HCEC 1CT (cell line): ENCODE measurements around the gene C17orf50.

ENCODE experiments used
- DNase-seq: peaks from one replicate; pipeline ENCODE4 v3.0.0-alpha.2; 2017

Gene C17orf50

DNA sequence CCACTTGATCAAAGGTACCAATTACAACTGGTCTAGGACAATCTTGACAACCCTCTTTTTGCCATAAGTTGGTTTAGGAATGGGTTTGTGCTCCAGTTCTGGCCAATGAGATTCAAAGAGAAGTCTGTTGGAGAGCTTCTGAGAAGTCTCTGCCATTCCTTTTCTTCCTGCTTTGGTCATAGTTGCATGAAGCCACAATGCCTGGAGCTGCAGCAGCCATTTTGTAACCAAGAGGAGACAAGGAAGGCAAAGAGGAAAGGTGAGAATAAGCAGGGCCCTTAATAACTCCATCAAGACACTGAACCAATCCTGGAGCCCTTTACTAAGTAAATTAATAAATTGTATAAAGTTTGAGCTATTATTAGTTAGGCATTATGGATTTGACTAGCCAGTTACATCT lies 3.4 kb upstream of the C17orf50 start:
- no peak for DNase-seq

DNA sequence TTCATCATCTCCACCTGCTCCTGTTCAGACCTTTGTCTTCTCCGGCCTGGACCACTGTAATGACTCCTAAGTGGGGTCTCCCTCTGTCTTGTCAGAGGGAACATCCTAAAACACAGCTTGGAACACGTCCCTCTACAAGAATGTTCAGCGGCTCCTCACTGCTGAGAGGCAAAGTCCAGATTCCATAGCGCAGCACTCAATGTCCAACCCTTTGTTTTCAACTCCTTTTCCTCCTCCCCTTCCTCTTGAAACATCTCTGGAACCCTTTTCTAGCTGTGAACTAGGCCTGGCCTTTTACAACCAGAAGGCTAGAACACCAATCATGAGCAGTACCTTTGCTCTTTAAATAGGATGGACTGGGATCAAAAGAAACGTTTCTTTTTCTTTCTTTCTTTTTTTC lies 914 bp downstream of the C17orf50 start:
- DNase-seq, result no peak

DNA sequence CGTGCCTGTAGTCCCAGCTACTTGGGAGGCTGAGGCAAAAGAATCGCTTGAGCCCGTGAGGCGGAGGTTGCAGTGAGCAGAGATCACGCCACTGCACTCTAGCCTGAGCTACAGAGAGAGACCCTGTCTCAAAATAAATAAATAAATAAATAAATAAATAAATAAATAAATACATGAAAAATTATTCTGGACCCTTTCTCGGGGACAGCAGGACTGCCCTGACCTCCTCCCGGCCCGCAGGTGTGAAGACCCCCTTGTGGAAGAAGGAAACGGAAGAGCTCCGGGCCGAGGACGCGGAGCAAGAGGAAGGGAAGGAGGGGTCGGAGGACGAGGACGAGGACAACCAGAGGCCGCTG lies 3.1 kb downstream of the C17orf50 start:
- DNase-seq, result no peak

DNA sequence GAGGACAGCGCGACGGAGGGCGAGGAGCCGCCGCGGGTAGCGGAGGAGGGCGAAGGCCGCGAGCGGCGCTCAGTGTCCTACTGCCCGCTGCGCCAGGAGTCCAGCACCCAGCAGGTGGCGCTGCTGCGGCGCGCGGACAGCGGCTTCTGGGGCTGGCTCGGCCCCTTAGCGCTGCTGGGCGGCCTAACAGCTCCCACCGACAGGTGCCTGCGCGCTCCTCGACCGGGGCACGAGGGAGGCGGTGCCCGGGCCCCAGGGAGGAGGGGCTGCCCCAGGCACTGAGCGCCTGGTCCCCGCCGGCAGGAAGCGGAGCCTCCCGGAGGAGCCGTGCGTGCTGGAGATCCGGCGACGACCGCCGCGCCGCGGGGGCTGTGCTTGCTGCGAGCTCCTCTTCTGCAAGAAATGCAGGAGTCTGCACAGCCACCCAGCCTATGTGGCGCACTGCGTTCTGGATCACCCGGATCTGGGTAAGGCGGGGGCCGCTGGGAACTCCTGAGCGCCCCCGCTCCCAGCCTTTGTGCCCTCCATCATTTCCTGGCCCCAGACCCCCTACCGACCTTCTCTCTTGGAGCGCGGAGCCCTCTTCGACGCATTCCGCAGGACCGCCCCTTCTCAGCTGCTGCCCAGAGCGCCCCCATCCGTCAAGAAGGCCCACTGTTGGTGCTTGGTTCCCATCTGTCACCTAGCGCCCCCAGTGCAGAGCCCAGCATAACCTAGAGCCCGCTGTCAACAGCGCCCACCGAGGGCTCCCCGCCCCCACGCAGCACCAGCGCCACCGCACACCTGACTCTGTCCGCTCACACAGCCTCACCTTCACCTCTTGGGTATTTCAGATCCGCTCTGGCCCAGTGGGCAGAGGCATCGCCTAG lies 3.7 kb downstream of the C17orf50 start:
- peak; percentile 77 for DNase-seq

DNA sequence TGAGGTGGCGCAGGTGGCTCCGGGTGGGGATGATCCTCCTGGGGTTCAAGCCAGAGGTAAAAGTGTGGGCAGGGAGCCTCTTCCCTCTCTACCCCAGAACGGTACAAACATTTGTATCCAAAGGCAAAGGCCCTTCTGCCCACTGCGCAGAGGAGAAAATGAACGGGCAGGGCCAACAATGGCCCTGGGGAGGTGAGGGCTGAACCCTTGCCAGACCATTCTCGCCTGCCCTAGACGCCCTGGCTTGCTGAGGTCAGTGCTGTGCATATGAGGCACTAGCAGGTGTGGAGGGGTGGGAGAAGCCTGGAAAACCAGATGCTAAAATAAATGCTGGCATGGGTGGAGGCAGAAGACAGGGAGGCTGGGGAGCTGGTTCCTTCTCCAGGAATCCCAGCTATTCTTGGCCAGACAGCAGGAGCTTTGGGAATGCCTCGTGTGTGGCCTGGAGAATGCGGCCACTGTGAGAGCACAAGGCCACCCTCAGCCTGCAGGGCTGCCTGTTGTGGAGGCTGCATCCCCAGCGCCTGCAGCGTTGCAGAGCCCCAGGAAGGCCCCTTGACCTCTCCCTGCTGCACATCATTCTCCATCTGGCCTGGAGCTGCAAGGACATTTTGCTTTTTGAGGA lies 4.5 kb downstream of the C17orf50 start:
- DNase-seq, result no peak

DNA sequence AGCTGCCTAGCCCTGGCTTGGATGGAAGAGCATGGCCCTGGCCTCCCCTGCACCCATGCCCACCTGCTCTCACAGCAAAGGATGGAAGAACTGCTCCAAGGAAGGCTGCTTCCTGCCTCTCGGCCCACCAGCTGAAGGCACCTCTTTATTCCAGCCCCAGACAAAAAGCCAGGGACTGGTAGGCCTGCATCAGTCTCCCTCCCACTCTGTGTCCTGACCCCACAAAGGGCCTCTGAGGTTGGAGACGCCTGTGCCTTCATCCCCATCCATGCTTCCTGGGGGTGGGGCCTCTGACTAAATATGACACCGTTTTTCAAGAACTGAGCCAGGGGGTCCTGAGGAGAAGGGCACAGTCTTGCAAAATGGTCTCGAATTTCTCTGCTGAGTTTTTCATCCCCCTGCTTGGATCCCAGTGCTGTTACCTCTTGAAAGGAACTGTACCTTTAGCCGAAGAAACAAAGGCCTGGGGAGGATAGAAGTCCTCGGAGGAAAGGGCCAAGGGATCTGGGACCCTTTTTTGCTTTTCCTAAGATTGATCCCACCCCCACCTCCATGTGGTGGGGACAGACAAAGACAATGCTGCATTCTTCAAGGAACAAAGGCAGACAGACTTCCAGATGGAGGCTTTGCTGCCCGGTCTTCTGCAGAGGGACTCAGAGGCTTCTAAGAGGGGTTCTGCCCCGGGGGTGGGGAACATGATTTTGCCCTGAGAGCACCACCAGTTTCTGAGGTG lies 5.2 kb downstream of the C17orf50 start:
- no peak for DNase-seq

DNA sequence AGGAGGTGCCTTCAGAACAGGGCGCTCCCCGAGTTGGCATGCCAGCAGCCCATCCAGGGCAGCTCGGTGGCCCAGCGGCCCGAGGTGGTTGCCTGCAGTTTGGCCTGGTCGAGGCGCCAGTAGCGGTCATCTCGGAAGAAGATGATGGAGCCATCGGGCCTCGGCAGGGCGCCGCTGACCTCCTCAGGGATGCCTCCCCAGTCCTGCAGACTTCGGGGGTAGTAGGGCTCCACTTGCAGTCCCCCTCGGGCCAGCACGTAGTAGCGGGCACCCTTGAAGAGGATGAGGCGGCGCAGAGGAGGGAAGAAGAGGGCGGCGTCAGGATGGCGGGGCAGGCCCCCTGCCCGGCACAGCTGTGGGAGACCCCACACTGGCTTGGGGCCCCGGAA lies 5.8 kb downstream of the C17orf50 start:
- DNase-seq, result no peak

DNA sequence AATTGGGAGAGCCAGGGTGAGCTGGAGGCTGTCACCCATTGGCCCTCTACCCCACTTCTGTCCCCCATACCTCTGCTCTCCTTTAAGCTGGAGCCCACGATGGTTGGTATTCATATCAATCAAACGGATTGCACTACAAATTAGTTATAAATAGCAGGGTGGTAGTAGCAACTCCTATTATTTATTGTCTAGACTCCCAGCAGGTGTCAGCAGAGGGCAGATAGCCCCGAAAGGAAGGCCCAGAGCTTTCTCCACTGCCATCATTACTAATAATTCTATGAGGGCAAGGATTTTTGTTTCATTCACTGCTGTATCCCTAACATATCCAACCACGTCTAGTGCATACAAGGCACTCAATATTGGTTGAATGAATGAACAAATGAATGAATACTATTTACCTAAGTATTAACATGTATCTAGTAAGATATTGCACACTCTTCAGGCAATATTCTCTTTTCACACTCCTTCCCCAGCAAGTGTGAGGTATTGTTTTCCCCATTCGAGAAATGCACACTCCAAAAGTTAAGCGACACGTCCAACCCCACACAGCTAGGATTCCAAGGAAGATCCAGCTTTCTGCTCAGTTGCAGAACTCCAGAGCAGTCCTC lies 6.3 kb downstream of the C17orf50 start:
- DNase-seq, result peak; percentile 54

DNA sequence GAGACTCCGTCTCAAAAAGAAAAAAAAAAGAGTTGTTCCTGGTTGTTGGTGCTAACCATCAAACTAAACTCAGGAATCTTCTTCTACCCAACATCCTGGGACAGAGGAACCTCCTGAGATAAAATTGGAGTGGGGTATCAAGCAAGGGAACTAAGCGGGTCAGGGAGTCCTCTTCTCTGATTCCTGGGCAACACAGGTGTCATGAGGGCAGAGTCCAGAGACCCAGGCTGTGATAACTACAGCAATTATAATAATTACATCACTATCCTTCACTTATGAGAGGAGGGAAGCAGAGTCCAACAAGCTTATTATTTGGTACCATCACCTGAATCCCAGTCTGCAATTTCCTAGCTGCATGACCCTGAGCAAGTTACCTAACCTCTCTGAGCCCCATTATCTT lies 8.1 kb downstream of the C17orf50 start:
- DNase-seq, result no peak

DNA sequence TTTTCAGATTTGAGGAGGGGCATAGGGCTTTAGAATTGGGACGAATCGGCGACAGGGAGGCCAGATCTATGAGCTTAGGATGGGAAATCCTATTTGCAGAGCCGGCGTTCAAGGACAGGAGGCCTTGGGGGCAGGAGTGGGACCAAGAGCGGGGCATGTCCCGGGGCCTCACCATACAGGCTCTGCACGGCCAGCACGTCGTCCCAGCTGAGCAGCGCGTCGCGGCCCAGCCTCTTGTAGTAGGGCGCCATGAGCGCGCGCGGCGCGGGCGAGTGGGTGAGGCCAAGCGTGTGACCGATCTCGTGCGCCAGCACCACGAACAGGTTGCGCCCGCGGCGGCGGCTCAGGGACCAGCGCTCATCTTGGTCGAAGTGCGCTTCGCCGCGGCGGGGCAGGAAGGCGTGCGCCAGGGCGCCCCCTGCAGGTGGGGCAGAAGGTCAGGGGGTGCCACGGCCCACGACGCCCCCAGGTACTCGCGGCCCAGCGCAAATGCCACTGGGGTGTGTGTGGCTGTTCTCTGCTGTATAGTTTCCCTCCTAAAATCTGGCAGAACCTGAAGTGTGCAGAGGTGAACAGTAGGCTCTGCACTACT lies 9.3 kb downstream of the C17orf50 start:
- DNase-seq, result no peak

DNA sequence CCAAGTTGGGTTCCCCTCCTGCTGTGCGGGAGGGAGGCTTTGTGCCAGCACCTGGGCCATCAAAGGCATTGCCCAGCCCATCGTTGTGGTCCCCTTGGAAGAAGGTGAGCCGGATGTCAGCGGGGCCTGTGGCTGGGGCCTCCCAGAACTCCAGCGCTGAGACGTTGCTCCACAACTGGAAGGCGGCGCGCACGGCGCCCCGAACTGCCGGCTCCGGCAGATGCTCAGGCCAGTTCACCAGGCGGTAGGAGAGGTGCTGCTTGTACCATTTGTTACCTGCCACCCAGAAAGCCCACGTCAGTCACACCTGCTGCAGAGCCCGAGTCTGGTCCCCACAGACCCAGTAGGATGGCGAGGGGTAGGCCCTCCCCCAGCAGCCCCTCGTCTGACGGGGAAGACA lies 12.4 kb downstream of the C17orf50 start:
- DNase-seq, result no peak

DNA sequence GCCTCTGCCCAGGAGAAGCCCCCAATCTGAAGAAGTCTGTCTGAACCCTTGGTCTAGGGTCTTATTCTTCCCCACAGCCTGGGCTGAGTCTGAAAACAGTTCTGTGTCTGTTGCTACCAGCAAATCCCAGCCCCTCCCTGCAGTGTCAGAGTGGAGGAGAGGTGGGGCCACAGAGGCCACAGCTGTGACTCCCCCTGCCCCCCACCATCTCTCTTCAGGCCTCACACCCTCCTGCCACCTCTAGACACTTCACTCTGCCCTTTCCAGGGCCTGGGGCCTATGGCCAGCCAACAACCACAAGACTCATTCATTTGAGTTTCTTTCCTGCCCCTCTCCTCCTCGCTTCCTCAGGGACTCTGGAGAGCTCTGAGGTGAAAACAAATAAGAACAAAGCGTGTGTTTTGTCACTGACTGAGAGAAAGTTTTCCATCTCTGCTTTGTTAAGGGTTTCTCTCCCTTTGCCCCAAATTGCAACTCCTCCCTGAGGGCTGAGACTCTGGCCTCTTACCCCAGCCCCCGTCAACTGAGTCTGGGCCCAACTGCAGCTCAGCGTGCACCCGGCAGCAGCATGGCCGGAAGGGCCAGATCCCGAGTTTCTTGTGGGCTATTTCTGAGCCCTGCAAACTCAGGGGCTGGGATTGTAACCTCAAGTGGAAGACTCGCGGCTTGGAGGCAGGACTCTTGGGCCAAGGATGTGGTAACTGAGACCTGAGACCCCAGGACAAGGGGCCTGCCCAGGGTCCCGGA lies 13.2 kb downstream of the C17orf50 start:
- DNase-seq, result no peak

DNA sequence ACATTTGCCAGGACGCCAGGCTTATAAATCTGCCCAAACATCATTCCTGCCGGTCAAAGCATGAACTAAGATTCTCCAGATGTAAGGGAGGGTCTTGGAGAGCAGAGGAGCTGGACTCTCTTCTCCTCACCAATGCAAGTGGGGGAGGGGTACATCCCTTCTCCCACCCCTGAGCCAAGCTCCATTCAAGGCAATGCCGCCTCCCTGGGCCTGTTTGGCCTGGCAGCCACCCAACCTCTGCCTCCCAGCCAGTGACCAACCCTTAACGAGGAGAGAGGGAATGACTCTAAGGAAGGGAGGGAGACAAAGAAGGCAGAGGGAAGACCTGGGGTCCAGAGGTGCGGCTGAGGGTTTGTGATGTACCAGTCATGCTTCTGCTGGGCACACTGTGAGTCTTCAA lies 13.8 kb downstream of the C17orf50 start:
- no peak for DNase-seq

DNA sequence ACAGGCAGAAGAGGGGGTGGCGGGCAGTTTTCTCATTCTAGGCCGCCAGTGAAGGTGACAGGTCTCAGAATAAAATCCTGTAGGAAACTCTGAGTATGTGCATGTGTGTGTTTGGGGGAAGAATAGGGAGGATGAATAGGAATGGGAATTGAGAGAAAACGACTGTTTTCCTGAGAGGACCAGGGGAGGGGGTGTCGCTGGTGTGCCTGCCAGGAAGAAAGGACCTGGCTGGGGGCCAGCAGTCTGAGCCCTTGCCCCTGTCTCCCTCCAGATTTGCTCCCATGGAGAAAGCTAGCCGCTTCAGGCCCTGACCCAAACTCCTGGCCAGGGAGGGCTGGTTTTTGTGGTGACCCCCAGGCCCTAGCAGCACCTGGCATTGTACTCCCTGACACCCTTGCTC lies 14.4 kb downstream of the C17orf50 start:
- no peak for DNase-seq

DNA sequence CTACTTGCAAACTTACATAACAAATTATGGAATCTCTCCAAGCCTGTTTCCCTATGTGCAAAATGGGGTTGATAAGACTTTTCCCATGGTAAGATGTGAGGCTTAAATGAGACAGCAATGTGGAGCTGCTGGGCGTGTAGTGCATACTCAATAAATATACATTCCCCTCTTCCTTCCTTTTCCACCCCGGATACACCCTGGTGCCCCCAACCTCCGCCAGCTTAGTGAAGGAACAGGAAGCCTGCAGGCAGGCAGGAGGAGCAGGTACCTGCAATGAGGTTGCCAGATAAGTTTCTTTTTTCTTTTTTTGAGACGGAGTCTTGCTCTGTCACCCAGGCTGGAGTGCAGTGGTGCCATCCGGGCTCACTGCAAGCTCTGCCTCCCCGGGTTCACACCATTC lies 14.9 kb downstream of the C17orf50 start:
- DNase-seq, result no peak

DNA sequence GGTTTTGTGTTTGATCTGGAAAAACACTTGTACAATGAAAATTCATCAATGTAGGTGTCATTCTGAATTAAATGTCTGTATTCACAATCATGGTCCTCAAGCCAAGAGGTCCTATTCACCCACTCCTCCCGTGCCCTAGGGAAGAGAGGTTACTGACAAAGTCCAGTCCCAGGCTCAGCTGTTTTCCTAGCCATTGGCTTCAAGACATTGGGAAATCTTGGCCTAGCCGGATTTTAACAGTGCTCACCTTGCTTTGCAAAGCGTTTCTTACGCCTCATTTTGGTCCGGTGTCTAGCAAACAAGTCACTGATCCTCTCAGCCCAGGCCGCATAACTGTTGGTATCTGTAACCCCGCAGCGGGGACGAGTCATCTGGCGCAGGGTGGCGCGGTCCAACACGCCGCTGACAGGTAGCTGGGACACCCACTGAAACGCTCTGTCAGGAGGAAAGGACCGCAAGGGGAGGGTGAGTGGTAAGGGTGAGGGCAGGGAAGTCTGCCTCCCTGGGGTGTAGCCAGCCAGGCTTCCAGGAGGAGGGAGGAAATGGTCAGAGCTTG lies 18.0 kb downstream of the C17orf50 start:
- peak; percentile 17 for DNase-seq

DNA sequence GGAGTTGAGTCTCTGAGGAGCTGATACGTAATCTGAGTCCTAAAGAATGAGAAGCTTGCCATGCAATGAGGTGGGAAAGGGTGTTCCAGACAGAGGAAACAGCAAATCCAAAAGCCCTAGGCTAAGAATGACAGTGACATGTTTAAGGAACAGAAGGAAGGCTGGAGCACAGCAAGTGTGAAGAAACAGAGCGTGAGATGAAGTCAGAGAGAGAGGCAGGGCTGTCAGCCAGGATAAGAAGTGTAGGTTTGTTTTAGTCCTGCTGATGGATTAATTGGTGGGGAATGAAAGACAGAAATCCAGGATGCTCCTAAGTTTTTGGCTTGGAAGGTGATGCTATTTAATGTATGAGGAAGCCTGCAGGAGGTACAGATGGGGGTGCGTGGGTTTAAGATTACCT lies 20.3 kb downstream of the C17orf50 start:
- DNase-seq, result no peak

DNA sequence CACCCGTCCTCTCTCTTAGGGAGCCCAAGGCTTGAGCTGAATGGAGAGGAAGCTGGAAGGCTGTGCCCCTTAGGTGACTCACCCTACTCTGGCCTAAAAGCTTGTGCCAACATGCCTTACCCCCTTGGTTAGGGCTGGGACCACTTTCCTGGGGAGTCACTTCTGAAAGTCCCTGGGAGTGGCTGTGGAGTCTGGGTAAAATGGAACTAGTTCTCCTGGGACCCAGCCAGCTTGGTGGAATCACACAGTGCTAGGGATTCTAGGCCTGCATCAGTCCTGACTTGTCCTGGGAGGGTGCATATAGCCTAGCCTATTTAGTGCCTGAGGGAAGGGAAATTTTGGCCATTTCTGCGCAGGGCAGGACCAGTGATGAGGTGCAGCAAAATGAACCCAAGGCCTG lies 24.2 kb downstream of the C17orf50 start:
- DNase-seq, result no peak

DNA sequence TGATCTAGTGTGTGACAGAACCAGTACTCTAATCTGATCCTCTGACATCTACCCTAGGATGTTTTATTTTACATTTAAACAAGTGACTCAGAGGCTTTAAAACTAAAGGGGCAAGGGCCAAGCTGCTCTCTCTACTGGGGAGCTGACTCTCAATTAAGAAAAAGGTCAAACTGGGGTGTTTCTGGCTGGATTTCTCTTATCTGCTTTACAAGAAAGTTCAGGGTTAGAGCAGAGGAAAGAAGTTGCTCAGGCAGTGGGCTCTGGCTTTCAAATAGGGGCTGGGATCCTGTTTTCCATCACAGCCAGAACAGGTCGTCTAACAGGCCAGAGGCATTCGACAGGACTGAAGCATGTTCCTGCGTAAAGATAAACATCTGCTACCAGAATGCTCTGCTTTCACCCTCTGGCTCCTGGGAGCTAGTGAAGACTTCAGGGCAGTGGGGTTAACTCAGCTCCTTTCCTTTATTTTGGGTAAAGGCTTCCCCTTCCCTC lies 26.3 kb downstream of the C17orf50 start:
- peak; percentile 76 for DNase-seq

DNA sequence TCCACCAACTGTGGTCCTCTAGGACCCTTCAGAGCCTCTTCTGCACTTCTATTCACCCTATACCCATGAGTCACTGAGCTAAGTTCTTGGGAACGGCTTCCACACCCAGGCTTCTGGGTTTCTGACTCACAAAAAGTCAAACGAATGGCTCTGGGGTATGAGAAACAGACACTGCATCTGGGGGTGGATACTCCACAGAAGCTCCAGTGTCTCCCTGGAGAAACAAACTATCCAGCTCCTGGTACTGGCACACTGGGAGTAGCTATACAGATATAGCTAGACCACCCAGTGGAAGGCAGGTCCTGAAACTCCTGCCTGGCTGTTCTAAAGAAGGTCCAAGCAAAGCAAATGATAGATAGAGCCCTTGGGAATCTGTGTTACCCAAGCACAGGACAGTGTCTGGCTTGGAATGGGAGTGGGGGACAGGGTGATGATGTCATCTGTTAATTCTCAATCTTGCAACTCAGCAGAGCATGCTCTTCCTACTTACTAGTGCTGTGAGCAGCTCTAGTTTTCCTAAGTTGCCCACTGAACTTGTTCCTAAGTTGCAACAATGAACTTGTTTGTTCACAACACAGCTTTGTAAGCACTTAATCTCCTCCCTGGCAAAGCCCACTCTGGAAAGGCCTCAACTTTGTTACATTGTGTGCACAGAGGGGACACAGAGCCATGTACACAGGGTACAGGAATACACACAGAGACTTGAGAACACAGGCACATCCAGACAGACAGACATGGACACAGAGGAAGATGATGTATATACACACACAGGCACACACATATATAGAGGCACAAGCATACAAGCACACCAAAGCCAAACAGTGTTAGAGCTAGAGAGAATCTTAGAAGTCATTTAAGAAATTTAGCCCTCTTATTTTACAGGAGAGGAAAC lies 28.0 kb downstream of the C17orf50 start:
- peak; percentile 93 for DNase-seq

DNA sequence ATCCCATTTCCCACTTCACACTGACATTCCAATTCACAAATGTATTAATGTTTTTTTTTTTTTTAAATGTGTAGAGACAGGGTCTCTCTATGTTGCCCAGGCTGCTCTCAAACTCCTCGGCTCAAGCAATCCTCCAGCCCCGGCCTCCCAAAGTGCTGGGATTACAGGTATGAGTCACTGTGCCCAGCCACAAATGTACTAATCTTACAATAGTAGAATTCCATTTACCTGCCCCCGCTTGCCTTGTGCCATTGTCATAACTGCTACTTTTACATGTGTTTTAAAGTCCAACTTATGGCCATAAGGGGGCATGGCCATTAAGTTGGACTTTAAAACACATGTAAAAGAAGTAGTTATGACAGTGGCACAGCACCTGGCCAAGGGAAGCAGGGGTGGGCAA lies 30.2 kb downstream of the C17orf50 start:
- peak; percentile 10 for DNase-seq
